Measurements from ENCODE around the gene WDR86. TPM values are rescaled to one million over a fixed set of nuclear protein-coding genes. Genes with fewer than 3 reads are reported as not detected.

WDR86 gene
- total and polyA plus RNA-seq, 2 of the 8 experiments (the other 6 are each of a cell fraction or from before 2014, with no cell fraction given): 12.7 to 15.8 TPM

- no peak for DNase-seq (ENCODE audit: low read depth in 1 of 2, low spot score in 2 of 2)
- Histone ChIP-seq H2BK12ac (ENCODE audit: low read depth, low read length) (no peak overlapping the region), H3K36me3 (ENCODE audit: control insufficient read depth in 2 of 4, insufficient read depth in 4 of 4, low read length in 3 of 4) (peaks cover 0 to 45% (median 26%) of the 10 kb centered on the region in 4 experiments; a peak in 6 of 8 replicates), H2AK5ac (ENCODE audit: low read depth, low read length) (no peak overlapping the region), H3K4ac (replicated peaks; ENCODE audit: insufficient read length, low read depth, low read length) (no peak overlapping the region), H4K91ac (replicated peaks; ENCODE audit: insufficient read length, low read length) (no peak overlapping the region), H3K79me2 (ENCODE audit: control insufficient read depth in 1 of 2, insufficient read depth in 2 of 2, low read length in 2 of 2) (no peaks in the 10 kb centered on the region), H4K5ac (ENCODE audit: insufficient read length, low read depth, low read length) (no peak overlapping the region), H3K4me2 (ENCODE audit: insufficient read depth in 1 of 2, low read depth in 2 of 2, low read length in 2 of 2) (no peak overlapping the region), H2AFZ (ENCODE audit: low read length) (no peak overlapping the region), H3K23me2 (ENCODE audit: low read depth, low read length) (no peaks in the 10 kb centered on the region), H3K23ac (ENCODE audit: insufficient read length) (no peak overlapping the region), H3K56ac (replicated peaks; ENCODE audit: insufficient read length, low read depth, low read length) (no peak overlapping the region), H3K9me3 (ENCODE audit: insufficient read depth in 2 of 2, low read depth in 1 of 2, low read length in 1 of 2) (no peaks in the 10 kb centered on the region), H3K9ac (replicated peaks in 1 of 4; ENCODE audit: extremely low read depth in 1 of 4, low read depth in 3 of 4, low read length in 3 of 4) (no peak overlapping the region), H3K14ac (ENCODE audit: insufficient read length) (no peak overlapping the region), H4K20me1 (replicated peaks in 1 of 2; ENCODE audit: control insufficient read depth in 1 of 2, insufficient read depth in 2 of 2, low read length in 2 of 2) (peaks cover 3 to 6% of the 10 kb centered on the region in 2 experiments), H2BK20ac (ENCODE audit: low read length) (no peak overlapping the region), H3K27me3 (replicated peaks in 1 of 4; ENCODE audit: control insufficient read depth in 3 of 4, extremely low read depth in 1 of 4, insufficient read depth in 3 of 4, low read length in 3 of 4) (no peaks in the 10 kb centered on the region), H3K27ac (ENCODE audit: low read depth, low read length) (no peak overlapping the region; the same call in 1 of the 2 replicates), H2BK5ac (ENCODE audit: low read depth, low read length) (no peak overlapping the region), H3K4me1 (replicated peaks in 1 of 4; ENCODE audit: control insufficient read depth in 3 of 4, insufficient read depth in 4 of 4, low read length in 3 of 4) (no peaks in the 10 kb centered on the region), H4K8ac (ENCODE audit: extremely low read depth, insufficient read depth, low read length) (no peak overlapping the region), H3K79me1 (ENCODE audit: low read depth, low read length) (no peaks in the 10 kb centered on the region), H2BK120ac (replicated peaks; ENCODE audit: low read depth, low read length) (no peak overlapping the region), H2BK15ac (ENCODE audit: low read length) (no peak overlapping the region), H3K4me3 (ENCODE audit: extremely low read depth in 1 of 4, insufficient read depth in 2 of 4, low read depth in 3 of 4, low read length in 4 of 4) (no peak overlapping the region), H3K18ac (ENCODE audit: extremely low read depth, low read length) (no peak overlapping the region)
- CTCF ChIA-PET (ENCODE audit: partially characterized antibody): interaction anchor here (0.8 to 8.0 kb wide), 30 partner anchors 8 to 277 kb away, joined by 3 to 161 read pairs (median 4); no protein-coding TSS in a partner anchor
- WGBS, 2 experiments (ENCODE audit: extremely low coverage in 1 of 2, insufficient coverage in 1 of 2, insufficient read length in 1 of 2, insufficient replicate concordance in 2 of 2, low coverage in 1 of 2, low lambda C conversion rate in 2 of 2, missing lambda C conversion rate in 1 of 2): 92% methylated on average over 6 of the region's 6 CpGs; no CpG with 5 or more reads in 1 of the 2 experiments
- FAIRE-seq: no peak
- POLR2A ChIA-PET (ENCODE audit: partially characterized antibody): interaction anchor here (1.5 kb wide), 1 partner anchor 14 kb away, joined by 3 read pairs; no protein-coding TSS in a partner anchor
- no peak for TF ChIP-seq TCF12 (IDR thresholded peaks at IDR 0.05; ENCODE audit: low read depth, low read length)
- no peak for TF ChIP-seq TAF7 (optimal IDR thresholded peaks at IDR 0.05; ENCODE audit: borderline replicate concordance, low read depth, low read length)
- no peak for TF ChIP-seq KDM1A (IDR thresholded peaks at IDR 0.05; ENCODE audit: borderline replicate concordance, low read length)
- TF ChIP-seq PHF8 (conservative IDR thresholded peaks at IDR 0.05; ENCODE audit: low read depth, low read length): no peak
- TF ChIP-seq BACH1 (IDR thresholded peaks at IDR 0.05; ENCODE audit: low read length): no peak
- no peak for TF ChIP-seq MAX (IDR thresholded peaks at IDR 0.05)
- TF ChIP-seq SUZ12 (IDR thresholded peaks at IDR 0.05; ENCODE audit: low read length): no peak
- no peak for TF ChIP-seq SIRT6 (IDR thresholded peaks at IDR 0.05; ENCODE audit: low read length)
Measured at GRCh38 chr7:151351967-151352366, 57.9 kb downstream of the WDR86 start.
